A172 (cell line): Measurements from ENCODE around the gene LRFN3. TPM values are rescaled to one million over a fixed set of nuclear protein-coding genes. Genes with fewer than 3 reads are reported as not detected.
"Not testable (repeated sequence)": the region's sequence is repeated elsewhere in the genome, so short reads cannot be mapped to it uniquely, and the experiment has no call there.

Experiments
- DNase-seq: peaks from one replicate; pipeline ENCODE4 v3.0.0-alpha.2; 2015; ENCODE audit warnings: low spot score
- total RNA-seq: library from RNA; depleted of rRNA; stranded (reverse); fragments of >200 nt; shearing (Covaris generic); gene quantifications from 2 replicates; pipeline ENCODE4 v1.2.3, GENCODE V29; 2014

The LRFN3 gene
- total RNA-seq, 1 experiment from 2014 or later: 4.6 TPM

- no peak for DNase-seq
Measured at GRCh38 chr19:35938282-35939224, 2.4 kb downstream of the LRFN3 start.

GRCh38 chr19:35939307-35940077 lies 3.3 kb downstream of the LRFN3 start:
- no peak for DNase-seq

- no peak for DNase-seq
Measured at GRCh38 chr19:35940078-35940775, 4.1 kb downstream of the LRFN3 start.

- DNase-seq: no peak
Measured at GRCh38 chr19:35940839-35941238, 4.7 kb downstream of the LRFN3 start.

- no peak for DNase-seq
Measured at GRCh38 chr19:35942235-35942634, 6.1 kb downstream of the LRFN3 start.

GRCh38 chr19:35943321-35944301 lies 7.4 kb downstream of the LRFN3 start:
- DNase-seq: no peak

- no peak for DNase-seq
Measured at GRCh38 chr19:35944556-35944955, 8.4 kb downstream of the LRFN3 start.

- no peak for DNase-seq
Measured at GRCh38 chr19:35945121-35945790, 9.1 kb downstream of the LRFN3 start.

- DNase-seq: no peak
Measured at GRCh38 chr19:35946203-35946602, 10.0 kb downstream of the LRFN3 start.

GRCh38 chr19:35949131-35949530 lies 13.0 kb downstream of the LRFN3 start:
- no peak for DNase-seq

GRCh38 chr19:35955881-35956634 lies 19.9 kb downstream of the LRFN3 start:
- DNase-seq: no peak

- DNase-seq: not testable (repeated sequence)
Measured at GRCh38 chr19:35957411-35957810, 21.2 kb downstream of the LRFN3 start.

- no peak for DNase-seq
Measured at GRCh38 chr19:35958660-35959039, 22.5 kb downstream of the LRFN3 start.

GRCh38 chr19:35959040-35959967 lies 23.1 kb downstream of the LRFN3 start:
- no peak for DNase-seq

- no peak for DNase-seq
Measured at GRCh38 chr19:35959968-35960320, 23.8 kb downstream of the LRFN3 start.

- DNase-seq: no peak
Measured at GRCh38 chr19:35960432-35960972, 24.3 kb downstream of the LRFN3 start.

- DNase-seq: peak; percentile 41
Measured at GRCh38 chr19:35963514-35963913, 27.3 kb downstream of the LRFN3 start.

- no peak for DNase-seq
Measured at GRCh38 chr19:35966771-35967170, 30.6 kb downstream of the LRFN3 start.
